GM19397 (cell line): ENCODE measurements around the gene OTOGL.
"Not testable (repeated sequence)": the region's sequence is repeated elsewhere in the genome, so short reads cannot be mapped to it uniquely, and the experiment has no call there.

Experiments used
- ATAC-seq: cut with Tn5 transposase; IDR thresholded peaks from one replicate; pipeline ENCODE4 v1.9.1; 2021; ENCODE audit warnings: mild to moderate bottlenecking, moderate library complexity; ENCODE audit not compliant: unreplicated experiment

The OTOGL gene

DNA sequence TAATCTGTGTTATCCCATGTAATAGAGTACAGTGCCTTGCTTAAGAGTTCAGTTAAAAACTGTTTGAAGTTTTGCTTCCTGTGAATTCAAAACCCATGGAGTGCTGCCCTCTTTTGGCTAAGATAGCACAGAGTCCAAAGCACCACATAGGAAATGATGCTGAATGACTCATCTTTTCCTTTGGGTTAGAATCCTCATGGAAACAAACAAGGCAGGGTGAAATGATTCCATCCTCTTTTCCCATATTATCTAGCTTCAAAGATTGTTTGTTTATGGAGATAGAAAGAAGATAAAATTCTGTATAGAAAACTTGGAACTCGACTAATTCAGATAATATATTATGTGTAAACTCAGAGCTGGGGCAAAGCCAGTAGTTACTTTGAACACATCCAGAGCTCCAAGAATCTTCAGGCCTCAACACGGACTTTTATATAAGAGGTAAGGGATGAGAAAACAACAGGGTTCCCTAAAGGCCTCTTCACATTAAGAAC lies 87.4 kb downstream of the OTOGL start:
- ATAC-seq: peak; percentile 61

GRCh38 chr12:80187660-80188090 lies 88.3 kb downstream of the OTOGL start:
- no peak for ATAC-seq

DNA sequence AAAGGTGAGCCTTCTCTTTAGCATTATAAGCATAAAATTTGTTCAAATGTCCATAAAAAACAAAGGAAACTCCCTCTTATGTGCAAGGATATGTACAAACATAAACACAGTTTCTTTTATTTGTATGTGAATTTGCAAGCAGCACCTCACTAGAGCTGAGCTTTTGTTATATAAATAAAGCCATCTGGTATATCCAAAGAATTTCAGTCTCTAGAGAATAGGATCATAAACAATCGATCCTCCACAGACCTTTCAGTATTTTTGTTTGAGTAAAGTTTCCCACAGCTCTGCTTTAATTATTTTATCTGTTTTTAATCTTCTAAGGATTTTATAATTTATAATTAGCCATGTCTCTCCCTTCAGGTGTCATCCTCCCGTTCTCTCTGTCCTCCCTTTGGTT lies 89.2 kb downstream of the OTOGL start:
- no peak for ATAC-seq

DNA sequence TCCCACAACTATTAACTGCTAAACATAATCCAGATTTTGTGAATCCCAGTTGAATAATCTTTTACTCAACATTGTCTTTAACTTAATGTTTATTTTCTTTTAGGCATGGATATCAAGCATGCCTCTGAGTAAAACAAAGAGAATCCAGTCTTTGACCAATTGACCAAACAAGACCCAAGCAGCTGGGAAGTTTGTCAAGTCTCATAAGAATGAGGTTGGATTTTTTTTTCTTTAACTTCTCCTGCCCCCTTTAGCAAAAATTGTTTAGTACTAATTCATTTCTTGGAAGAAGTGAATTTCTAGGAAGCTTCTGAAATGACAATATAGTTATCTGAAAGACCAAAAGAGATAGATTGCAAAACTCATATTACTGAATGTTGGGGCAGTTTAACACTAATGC lies 89.9 kb downstream of the OTOGL start:
- ATAC-seq: no peak

GRCh38 chr12:80190001-80190400 lies 90.7 kb downstream of the OTOGL start:
- ATAC-seq: no peak

DNA sequence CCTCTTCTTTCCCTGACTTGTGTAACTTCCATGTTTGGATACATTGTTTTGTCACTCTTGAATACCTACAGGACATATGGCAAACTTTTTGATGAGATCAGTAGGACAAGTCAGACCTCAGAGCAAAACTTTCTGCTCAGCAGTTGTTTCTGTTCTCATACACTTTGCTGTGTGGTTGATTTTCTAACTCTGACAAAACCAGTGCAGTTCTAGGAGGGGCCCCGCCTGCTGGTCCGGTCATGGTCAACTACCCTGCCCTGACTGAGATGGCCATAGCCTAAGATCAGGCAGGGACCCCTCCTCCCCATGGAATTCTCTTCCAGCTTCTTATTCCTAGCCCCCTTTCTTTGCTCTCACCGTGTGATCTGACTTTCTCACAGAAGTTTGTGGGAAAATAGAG lies 92.8 kb downstream of the OTOGL start:
- no peak for ATAC-seq

DNA sequence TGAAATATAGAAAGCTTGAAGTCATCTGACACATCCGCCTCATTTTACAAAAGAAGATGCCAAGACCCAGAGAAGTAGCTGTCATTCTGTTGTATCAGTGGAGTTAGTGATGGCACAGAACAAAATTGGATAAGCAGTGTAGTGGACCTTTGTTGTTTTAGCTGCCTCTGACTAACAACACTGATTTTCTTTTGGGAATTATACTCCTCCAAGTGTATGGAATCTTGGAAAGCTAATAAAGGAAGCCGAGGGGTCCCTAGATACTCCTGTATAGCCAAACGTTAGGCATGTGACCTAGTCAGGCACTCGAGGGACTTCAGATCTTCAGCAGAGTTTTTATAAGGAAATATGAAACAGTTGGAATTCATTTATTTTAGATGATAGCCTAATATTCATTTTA lies 94.5 kb downstream of the OTOGL start:
- no peak for ATAC-seq

DNA sequence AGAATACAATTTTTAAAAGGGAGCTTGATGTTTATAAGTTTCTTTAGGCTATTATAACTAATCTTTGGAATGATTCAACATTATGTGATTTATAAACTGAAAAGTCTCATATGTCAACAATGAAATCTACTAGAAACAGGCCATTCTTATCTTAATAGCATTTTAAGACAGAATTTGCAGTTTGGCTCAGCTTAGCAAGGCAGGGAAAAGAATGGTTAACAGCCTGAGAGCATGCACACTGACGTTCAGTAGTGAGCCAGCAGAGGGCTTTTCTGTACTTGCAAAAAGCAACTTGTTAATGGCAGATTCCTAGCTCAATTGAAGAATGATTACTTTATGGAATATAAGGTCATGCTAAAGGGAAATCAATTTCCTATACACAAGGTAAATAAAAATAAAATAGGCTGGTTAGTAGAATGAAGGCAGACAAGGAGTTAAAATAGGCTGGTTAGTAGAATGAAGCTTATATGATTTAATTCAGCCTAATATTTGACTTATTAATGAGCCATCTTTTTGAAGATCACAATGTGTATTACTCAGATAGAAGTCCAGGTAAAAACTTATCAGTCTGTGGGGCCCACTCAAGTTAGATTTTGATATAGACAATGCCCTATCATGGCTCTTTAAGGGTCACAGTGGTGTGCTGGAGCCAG lies 95.9 kb downstream of the OTOGL start:
- ATAC-seq: no peak

GRCh38 chr12:80195737-80196136 lies 96.4 kb downstream of the OTOGL start:
- ATAC-seq: no peak

- no peak for ATAC-seq
These were observed 97.1 kb downstream of the OTOGL start for GRCh38 chr12:80196419-80196818.

GRCh38 chr12:80198782-80199337 lies 99.5 kb downstream of the OTOGL start:
- ATAC-seq: no peak

- no peak for ATAC-seq
These were observed 100.6 kb downstream of the OTOGL start for GRCh38 chr12:80199931-80200330.

- no peak for ATAC-seq
These were observed 101.1 kb downstream of the OTOGL start for GRCh38 chr12:80200414-80200813.

- no peak for ATAC-seq
These were observed 102.6 kb downstream of the OTOGL start for GRCh38 chr12:80201908-80202307.

DNA sequence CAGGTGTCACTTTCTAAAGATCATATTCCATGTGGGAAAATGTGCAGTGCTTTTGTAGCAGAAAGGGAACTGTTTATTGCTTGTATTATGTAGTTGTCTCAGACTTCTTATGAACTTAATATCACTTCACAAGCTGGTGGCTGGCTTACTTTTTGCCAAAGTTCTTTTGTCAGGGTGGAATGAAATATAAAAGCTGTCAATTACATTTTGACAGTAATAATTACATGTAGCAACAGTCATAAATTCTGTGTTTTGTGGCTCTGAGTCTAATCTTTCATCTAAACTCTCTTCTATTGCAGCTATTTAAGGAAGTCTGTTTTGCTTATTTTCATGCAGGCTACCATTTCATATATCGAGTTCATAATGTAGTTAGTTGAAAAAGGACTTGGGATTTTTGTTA lies 106.6 kb downstream of the OTOGL start:
- ATAC-seq: no peak

DNA sequence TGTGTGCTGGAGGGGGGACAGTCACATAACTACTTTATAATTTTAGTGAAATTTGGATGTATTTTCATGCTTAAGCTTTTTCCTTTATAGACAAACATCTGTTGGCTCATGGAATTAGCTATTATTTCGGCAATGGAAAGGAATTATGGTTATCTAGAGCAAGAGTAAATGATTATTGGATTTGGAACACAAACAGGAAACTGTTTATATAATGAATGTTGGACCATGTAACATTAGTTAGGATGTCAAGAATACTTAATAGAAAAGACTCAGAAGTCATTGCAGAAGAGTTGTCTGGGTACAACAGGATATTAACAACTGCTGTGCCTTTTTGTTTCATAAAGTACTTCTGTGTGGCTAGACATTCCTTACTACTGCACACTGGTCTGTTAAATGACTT lies 108.7 kb downstream of the OTOGL start:
- ATAC-seq: no peak

GRCh38 chr12:80211671-80212070 lies 112.3 kb downstream of the OTOGL start:
- no peak for ATAC-seq

DNA sequence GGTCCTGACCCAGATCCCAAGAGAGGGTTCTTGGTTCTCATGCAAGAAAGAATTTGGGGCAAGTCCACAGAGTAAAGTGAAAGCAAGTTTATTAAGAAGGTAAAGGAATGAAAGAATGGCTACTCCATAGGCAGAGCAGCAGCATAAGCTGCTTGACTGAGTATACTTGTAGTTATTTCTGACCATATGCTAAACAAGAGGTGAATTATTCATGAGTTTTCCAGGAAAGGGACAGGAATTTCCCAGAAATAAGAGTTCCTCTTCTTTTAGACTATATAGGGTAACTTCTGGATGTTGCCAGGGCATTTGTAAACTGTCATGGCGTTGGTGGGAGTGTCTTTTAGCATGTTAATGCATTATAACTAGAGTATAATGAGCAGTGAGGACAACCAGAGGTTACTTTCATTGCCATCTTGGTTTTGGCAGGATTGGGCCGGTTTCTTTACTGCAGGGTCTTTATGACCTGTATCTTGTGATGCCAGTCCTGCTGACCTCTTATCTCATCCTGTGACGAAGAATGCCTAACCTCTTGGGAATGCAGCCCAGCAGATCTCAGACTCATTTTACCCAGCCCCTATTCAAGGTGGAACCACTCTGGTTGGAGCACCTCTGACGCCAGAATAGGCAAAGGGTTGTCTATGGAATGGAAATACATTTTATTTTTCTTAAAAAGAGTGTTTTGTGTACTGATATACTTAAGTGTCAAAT lies 113.8 kb downstream of the OTOGL start:
- ATAC-seq: no peak

GRCh38 chr12:80213871-80214270 lies 114.5 kb downstream of the OTOGL start:
- ATAC-seq: no peak

DNA sequence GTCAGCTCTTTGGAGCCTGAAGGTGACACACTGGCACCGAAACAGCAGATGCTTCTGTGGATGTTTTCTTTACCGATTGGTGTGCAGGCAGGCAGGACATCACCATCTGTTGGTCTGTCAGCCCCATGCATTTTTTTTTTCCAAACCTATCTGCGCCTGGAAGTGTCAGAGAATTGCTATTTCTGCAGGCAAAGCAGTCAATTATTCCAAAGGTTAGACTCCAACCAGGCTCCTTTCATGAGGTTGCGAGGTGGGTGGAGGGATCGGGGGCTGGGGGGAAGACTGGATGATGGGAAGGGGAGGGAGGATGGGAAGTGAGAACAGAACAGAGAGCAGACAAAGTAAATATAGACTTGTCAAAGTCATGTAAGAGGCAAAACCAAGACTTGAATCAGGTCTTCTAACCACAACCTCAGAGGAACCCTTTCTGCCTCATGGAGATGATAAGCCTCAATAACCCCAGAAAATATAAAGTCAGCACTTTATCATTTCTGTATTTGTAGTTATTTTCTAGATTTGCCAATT lies 117.7 kb downstream of the OTOGL start:
- ATAC-seq: no peak

DNA sequence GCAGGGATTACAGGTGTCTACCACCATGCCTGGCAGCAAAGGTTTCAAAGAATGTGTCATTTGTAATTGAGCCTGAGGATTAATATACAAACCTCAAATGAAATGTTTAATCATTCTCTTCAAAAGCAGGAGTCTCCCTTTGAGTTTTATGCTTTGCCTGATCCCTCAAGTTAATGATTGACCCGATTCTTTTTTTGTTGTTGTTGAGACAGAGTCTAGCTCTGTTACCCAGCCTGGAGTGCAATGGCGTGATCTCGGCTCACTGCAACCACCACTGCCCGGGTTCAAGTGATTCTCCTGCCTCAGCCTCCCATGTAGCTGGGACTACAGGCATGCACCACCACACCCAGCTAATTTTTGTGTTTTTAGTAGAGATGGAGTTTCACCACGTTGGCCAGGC lies 119.6 kb downstream of the OTOGL start:
- ATAC-seq: not testable (repeated sequence)

DNA sequence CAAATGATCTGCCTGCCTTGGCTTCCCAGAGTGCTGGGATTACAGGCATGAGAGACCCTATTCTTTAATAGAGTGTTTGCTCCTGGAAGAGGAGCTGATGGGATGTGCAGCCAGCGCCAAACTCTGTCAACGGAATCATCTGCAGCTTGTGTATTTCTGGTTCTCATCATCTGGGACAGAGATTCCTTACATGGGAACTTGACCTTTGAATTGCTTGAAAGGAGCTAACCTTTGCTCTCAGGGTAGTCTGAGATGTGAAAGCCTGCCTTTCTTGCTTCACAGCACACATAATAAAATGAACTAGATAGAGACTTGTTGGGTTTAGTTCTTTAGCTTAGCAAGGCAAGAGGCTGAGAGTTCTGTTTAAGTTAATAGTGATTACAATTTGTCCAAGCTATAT lies 120.0 kb downstream of the OTOGL start:
- ATAC-seq: no peak
